ENCODE data around the gene DPYSL3. TPM values are rescaled to one million over a fixed set of nuclear protein-coding genes. Genes with fewer than 3 reads are reported as not detected.

Gene DPYSL3
- polyA plus RNA-seq, 1 donor (not counting 4 experiments of a cell fraction or from before 2014, with no cell fraction given), result 4.8 TPM

- H3K9me3 ChIP-seq (ENCODE audit: control insufficient read depth, low read depth, low read length), result no peaks in the 10 kb centered on the region
- FAIRE-seq, result no peak
- no peak overlapping the region for H2AFZ ChIP-seq (ENCODE audit: control insufficient read depth, low read length)
- H3K27me3 ChIP-seq (ENCODE audit: control insufficient read depth, extremely low read depth, insufficient read depth, low read length), result no peaks in the 10 kb centered on the region
- H3K27ac ChIP-seq (ENCODE audit: control insufficient read depth, insufficient read depth, low read length), result no peak overlapping the region
- H3K9ac ChIP-seq (ENCODE audit: control insufficient read depth, extremely low read depth, insufficient read depth, low read length), result no peak overlapping the region
- H3K9me1 ChIP-seq (ENCODE audit: control insufficient read depth, extremely low read depth, insufficient read depth, low read length), result no peaks in the 10 kb centered on the region
- H3K4me1 ChIP-seq (ENCODE audit: control insufficient read depth, extremely low read depth, insufficient read depth, low read length), result no peaks in the 10 kb centered on the region
- dilution Hi-C loops (cut with MboI; ENCODE audit: extremely low pct_ligation_motif_present, low sequenced_read_pairs), result no loop called here
- no peak for DNase-seq (ENCODE audit: low read depth, low spot score)
- H3K36me3 ChIP-seq (ENCODE audit: control insufficient read depth in 2 of 2, extremely low read depth in 1 of 2, insufficient read depth in 2 of 2, low read length in 2 of 2), result no peaks in the 10 kb centered on the region
- no peak for TF ChIP-seq CTCF (optimal IDR thresholded peaks at IDR 0.05 in 1 of 3, IDR thresholded peaks at IDR 0.05 in 1 of 3, conservative IDR thresholded peaks at IDR 0.05 in 1 of 3; ENCODE audit: extremely low read depth in 1 of 3, insufficient read depth in 2 of 3, low read length in 3 of 3)
- no peak for TF ChIP-seq EZH2 (IDR thresholded peaks at IDR 0.05; ENCODE audit: low read length)
- no peak overlapping the region for H3K4me3 ChIP-seq (ENCODE audit: control insufficient read depth in 2 of 3, extremely low read depth in 1 of 3, insufficient read depth in 2 of 3, low read depth in 1 of 3, low read length in 3 of 3)
- no peak overlapping the region for H3K4me2 ChIP-seq (ENCODE audit: control insufficient read depth, extremely low read depth, insufficient read depth, low read depth, low read length)
- no peaks in the 10 kb centered on the region for H3K79me2 ChIP-seq (ENCODE audit: control insufficient read depth, insufficient read depth, low read length)
- H4K20me1 ChIP-seq (ENCODE audit: control insufficient read depth, extremely low read depth, insufficient read depth, low read length), result no peaks in the 10 kb centered on the region
Measured at GRCh38 chr5:147387109-147387508, 122.8 kb downstream of the DPYSL3 start.

DNA sequence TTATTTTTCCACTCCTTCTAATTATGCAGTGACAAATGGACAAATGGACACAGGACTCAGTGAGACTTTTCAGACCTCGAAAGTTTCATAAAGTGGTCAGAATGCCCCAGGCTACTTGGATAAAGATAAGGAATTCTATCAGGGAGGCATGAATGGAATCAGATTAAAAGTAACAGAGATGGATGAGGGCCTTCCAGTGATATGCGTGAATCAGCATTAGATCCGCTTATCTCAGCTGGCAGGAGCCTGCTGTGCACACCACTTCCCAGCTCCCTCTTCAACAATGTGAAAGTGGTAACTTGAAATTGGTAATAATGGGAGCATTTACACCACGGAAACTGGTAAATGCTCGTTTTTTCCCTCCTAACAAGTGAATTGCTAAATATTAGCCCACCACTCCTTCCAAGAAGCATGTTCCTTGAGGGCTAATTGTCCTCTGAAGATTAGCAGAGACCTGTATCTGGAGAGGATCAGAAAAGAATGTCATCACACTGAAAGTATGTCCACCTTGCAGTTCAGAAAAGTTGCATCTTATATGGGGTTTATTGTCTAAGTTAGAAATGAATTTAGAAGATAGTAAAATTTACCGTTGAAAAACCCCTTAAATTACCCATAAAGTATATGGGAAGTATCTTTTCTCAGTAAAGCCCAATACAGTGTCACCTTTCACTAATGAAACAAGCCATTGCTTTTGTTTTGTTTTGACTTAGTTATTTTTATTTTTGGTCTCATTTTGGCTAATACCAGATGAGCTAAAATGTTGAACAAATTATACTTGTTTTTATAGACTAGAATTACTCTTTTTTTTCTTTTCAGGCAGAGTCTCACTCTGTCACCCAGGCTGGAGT lies 125.3 kb downstream of the DPYSL3 start:
- Histone ChIP-seq H3K4me2 (ENCODE audit: control insufficient read depth, extremely low read depth, insufficient read depth, low read depth, low read length) (no peak overlapping the region), H3K27me3 (ENCODE audit: control insufficient read depth, extremely low read depth, insufficient read depth, low read length) (no peaks in the 10 kb centered on the region), H3K36me3 (ENCODE audit: control insufficient read depth in 2 of 2, extremely low read depth in 1 of 2, insufficient read depth in 2 of 2, low read length in 2 of 2) (no peaks in the 10 kb centered on the region), H3K9ac (ENCODE audit: control insufficient read depth, extremely low read depth, insufficient read depth, low read length) (no peak overlapping the region), H2AFZ (ENCODE audit: control insufficient read depth, low read length) (no peak overlapping the region), H3K79me2 (ENCODE audit: control insufficient read depth, insufficient read depth, low read length) (no peaks in the 10 kb centered on the region), H3K9me3 (ENCODE audit: control insufficient read depth, low read depth, low read length) (no peaks in the 10 kb centered on the region), H4K20me1 (ENCODE audit: control insufficient read depth, extremely low read depth, insufficient read depth, low read length) (no peaks in the 10 kb centered on the region), H3K4me3 (ENCODE audit: control insufficient read depth in 2 of 3, extremely low read depth in 1 of 3, insufficient read depth in 2 of 3, low read depth in 1 of 3, low read length in 3 of 3) (no peak overlapping the region), H3K4me1 (ENCODE audit: control insufficient read depth, extremely low read depth, insufficient read depth, low read length) (no peaks in the 10 kb centered on the region), H3K27ac (ENCODE audit: control insufficient read depth, insufficient read depth, low read length) (no peak overlapping the region), H3K9me1 (ENCODE audit: control insufficient read depth, extremely low read depth, insufficient read depth, low read length) (no peaks in the 10 kb centered on the region)
- dilution Hi-C loops (cut with MboI; ENCODE audit: extremely low pct_ligation_motif_present, low sequenced_read_pairs), result no loop called here
- no peak for FAIRE-seq
- TF ChIP-seq EZH2 (IDR thresholded peaks at IDR 0.05; ENCODE audit: low read length) (no peak), CTCF (optimal IDR thresholded peaks at IDR 0.05 in 1 of 3, IDR thresholded peaks at IDR 0.05 in 1 of 3, conservative IDR thresholded peaks at IDR 0.05 in 1 of 3; ENCODE audit: extremely low read depth in 1 of 3, insufficient read depth in 2 of 3, low read length in 3 of 3) (no peak)
- DNase-seq (ENCODE audit: low read depth, low spot score), result no peak
